Stimulated activated effector memory CD8-positive, alpha-beta T cell treated with anti-CD3 and anti-CD28 coated beads, Interleukin-12 subunit alpha, Interleukin-12 subunit beta, amount 100 ng/mL, for 72 hours (primary cell): ENCODE measurements around the gene ZSCAN5C.
"Not testable (repeated sequence)": the region's sequence is repeated elsewhere in the genome, so short reads cannot be mapped to it uniquely, and the experiment has no call there.

ENCODE experiments used
- ATAC-seq: fragments of 150-1000 bp; cut with Tn5 transposase; 2 replicates; pipeline ENCODE4 v1.10.0; 2021
- DNase-seq, 2 donors: peaks; one replicate each; pipeline ENCODE4 v3.0.0; 2021 to 2022; ENCODE audit warnings: low spot score in 2 of 2
- H3K27ac Mint-ChIP-seq: one replicate; pipeline ENCODE4 v1.8.0; 2022; ENCODE audit warnings: mild to moderate bottlenecking, mixed read lengths
- H3K36me3 Mint-ChIP-seq: one replicate; pipeline ENCODE4 v1.8.0; 2022; ENCODE audit warnings: mild to moderate bottlenecking, mixed read lengths
- H3K4me1 Mint-ChIP-seq: one replicate; pipeline ENCODE4 v1.8.0; 2022; ENCODE audit warnings: mixed read lengths
- H3K4me3 Mint-ChIP-seq: one replicate; pipeline ENCODE4 v1.8.0; 2022; ENCODE audit warnings: mild to moderate bottlenecking, mixed read lengths
- H3K9me3 Mint-ChIP-seq: one replicate; pipeline ENCODE4 v1.8.0; 2022; ENCODE audit warnings: mixed read lengths

Gene ZSCAN5C

DNA sequence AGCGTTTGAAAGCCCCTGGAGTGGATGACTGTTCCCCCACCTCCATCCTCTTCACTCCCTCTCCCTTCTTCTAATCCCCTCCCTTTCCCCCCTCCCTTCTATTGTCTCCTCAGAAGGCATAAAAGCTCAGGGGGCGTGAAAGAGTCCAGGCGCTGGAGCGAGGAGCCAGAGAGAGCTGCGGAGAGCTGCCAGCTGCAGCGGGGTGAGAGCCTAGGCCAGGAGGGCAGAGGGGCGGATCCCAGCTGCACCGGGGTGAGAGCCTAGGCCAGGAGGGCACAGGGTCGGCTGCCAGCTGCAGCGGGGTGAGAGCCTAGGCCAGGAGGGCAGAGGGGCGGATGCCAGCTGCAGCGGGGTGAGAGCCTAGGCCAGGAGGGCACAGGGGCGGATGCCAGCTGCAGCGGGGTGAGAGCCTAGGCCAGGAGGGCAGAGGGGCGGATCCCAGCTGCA lies 26.2 kb upstream of the ZSCAN5C start, which contains the start of gene GALP:
Gene GALP (plus strand): TSS at position 148 of the 447 bp plus-strand sequence. CDS start 1,101 bp downstream, outside the sequence.
- H3K4me3 Mint-ChIP-seq, ATAC-seq, H3K9me3 Mint-ChIP-seq, H3K36me3 Mint-ChIP-seq, H3K27ac Mint-ChIP-seq, H3K4me1 Mint-ChIP-seq, DNase-seq: not testable (repeated sequence)

GRCh38 chr19:56176310-56176709 lies 25.8 kb upstream of the ZSCAN5C start:
- not testable (repeated sequence) for DNase-seq, H3K4me3 Mint-ChIP-seq, H3K4me1 Mint-ChIP-seq, ATAC-seq, H3K36me3 Mint-ChIP-seq, H3K9me3 Mint-ChIP-seq, H3K27ac Mint-ChIP-seq

GRCh38 chr19:56176881-56177280 lies 25.2 kb upstream of the ZSCAN5C start:
- Mint-ChIP-seq H3K9me3 (no peaks in the 10 kb centered on the region), H3K27ac (no peak overlapping the region), H3K36me3 (no peaks in the 10 kb centered on the region), H3K4me3 (no peak overlapping the region), H3K4me1 (peaks cover 2% of the 10 kb centered on the region)
- no peak for DNase-seq
- ATAC-seq = no peak

DNA sequence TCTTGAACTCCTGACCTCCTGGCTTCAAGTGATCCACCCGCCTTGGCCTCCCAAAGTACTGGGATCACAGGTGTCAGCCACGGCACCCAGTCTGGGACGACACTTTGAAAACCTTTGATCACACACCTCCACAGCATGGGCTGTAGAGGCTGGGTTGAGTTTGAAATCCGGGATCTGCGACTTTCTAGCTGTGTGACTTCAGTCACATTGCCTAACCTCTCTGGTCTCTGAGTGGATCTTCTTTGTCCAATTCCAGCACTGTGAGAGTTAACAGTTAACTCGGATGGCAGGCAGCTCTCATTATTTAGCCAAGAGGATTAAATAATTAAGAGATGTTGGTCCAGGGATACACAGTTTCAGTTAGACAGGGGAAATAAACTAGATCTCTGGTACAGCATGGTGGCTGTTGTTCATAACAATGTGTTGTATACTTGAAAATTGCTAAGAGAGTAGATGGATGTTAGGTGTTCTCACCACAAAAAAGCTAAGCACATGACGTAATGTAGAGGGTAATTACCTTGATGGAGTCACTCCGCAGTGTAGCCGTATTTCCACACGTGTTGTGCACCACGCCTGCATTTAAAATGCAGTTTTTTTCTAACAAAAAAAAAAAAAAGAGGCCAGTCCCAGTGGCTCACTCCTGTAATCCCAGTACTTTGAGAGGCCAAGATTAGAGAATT lies 24.4 kb upstream of the ZSCAN5C start:
- no peak for ATAC-seq
- Mint-ChIP-seq H3K4me3 (no peak overlapping the region), H3K9me3 (no peaks in the 10 kb centered on the region), H3K27ac (no peak overlapping the region), H3K4me1 (no peaks in the 10 kb centered on the region), H3K36me3 (no peaks in the 10 kb centered on the region)
- DNase-seq = no peak

DNA sequence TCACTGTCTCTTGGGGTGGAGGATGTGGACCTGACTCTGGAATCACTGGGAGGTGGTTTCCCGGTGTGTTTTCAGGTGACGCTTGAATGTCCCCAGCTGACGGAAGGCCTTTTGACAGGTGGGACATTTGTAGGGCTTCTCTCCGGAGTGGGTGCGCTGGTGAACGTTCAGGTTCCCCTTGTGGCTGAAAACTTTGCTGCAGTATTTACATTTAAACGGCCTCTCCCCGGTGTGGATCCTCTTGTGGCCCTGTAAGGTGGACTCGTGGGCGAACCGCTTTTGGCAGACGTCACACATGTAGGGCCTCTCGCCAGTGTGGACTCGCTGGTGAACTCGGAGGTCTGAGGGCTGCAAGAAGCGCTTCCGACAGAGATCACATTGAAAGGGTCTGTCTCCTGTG lies 12.3 kb upstream of the ZSCAN5C start:
- ATAC-seq (no peak), DNase-seq (no peak)
- no peaks in the 10 kb centered on the region for H3K36me3 Mint-ChIP-seq
- H3K4me1 Mint-ChIP-seq = no peaks in the 10 kb centered on the region
- no peak overlapping the region for H3K4me3 Mint-ChIP-seq
- H3K27ac Mint-ChIP-seq = no peak overlapping the region
- H3K9me3 Mint-ChIP-seq = no peaks in the 10 kb centered on the region

DNA sequence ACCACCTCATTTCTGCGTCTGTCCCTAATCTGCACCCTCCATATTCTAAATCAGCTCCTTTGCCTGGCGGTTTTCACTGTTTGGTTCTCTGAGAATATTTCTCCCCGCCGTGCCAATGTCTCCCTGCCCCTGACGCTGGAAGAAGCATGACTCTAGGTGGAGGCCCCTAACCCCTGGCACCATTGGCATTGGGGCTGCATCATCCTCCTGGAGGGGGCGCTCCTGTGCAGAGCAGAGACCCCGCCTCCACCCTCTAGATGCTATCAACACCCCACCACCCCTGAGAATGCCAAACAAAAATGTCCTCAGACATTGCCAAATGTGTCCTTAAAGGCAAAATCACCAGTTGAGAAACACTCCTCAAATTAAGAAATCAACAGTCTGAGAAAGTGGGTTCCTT lies 11.0 kb upstream of the ZSCAN5C start:
- H3K27ac Mint-ChIP-seq = no peak overlapping the region
- no peaks in the 10 kb centered on the region for H3K36me3 Mint-ChIP-seq
- no peak for ATAC-seq
- no peaks in the 10 kb centered on the region for H3K4me1 Mint-ChIP-seq
- H3K9me3 Mint-ChIP-seq = no peaks in the 10 kb centered on the region
- DNase-seq = no peak
- H3K4me3 Mint-ChIP-seq = no peak overlapping the region

DNA sequence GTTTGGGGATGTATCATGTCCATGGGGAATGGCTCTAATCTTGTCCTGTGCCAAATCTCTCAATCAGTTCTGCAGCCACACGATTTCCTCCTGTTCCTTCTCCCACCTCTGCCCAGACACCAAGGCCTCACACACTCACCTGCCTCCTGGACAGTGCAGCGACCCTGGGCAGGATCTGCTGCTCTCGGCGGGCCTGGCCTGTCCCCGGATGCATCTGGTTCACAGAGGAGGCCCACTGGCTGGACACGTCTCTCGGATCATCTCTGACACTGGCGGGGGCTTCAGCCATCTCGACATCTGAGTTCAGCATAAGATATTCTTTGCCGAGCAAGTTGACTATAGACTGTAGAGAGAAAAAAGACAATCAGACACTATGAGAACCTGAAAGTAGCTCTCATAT lies 10.4 kb upstream of the ZSCAN5C start:
- Mint-ChIP-seq H3K4me3 (no peak overlapping the region), H3K9me3 (no peaks in the 10 kb centered on the region), H3K4me1 (no peaks in the 10 kb centered on the region), H3K27ac (no peak overlapping the region), H3K36me3 (no peaks in the 10 kb centered on the region)
- ATAC-seq = no peak
- DNase-seq = no peak

GRCh38 chr19:56193981-56194640 lies 8.0 kb upstream of the ZSCAN5C start:
- ATAC-seq (no peak), DNase-seq (no peak)
- Mint-ChIP-seq H3K27ac (no peak overlapping the region), H3K4me3 (no peak overlapping the region), H3K9me3 (no peaks in the 10 kb centered on the region), H3K4me1 (no peaks in the 10 kb centered on the region), H3K36me3 (no peaks in the 10 kb centered on the region)

- not testable (repeated sequence) for H3K9me3 Mint-ChIP-seq, H3K36me3 Mint-ChIP-seq, H3K4me1 Mint-ChIP-seq
These were observed 4.4 kb upstream of the ZSCAN5C start, which contains the start of gene ZSCAN5B for GRCh38 chr19:56197646-56198045. Gene ZSCAN5B (minus strand): TSS chr19:56197783. CDS start chr19:56193052, 4,731 bp downstream.

GRCh38 chr19:56199687-56200086 lies 2.4 kb upstream of the ZSCAN5C start:
- no peak for DNase-seq
- no peak for ATAC-seq
- no peaks in the 10 kb centered on the region for H3K9me3 Mint-ChIP-seq

More at GRCh38 chr19:56197646-56198045, 4.4 kb upstream of the ZSCAN5C start, which contains the start of gene ZSCAN5B:
- H3K4me3 Mint-ChIP-seq, H3K27ac Mint-ChIP-seq, ATAC-seq, DNase-seq: not testable (repeated sequence)

DNA sequence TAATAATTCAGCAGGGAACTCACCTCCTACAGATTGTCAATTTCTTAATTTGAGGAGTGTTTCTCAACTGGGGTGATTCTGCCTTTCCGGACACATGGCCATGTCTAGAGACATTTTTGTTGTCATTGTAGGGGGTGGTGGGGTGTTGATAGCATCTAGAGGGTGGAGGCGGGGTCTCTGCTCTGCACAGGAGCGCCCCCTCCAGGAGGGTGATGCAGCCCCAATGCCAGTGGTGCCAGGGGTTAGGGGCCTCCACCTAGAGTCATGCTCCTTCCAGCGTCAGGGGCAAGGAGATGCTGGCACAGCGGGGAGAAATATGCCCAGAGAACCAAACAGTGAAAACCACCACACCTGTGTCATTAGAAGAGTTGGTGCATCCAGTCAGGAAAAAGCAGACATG lies 5.5 kb downstream of the ZSCAN5C start:
- not testable (repeated sequence) for H3K9me3 Mint-ChIP-seq, H3K27ac Mint-ChIP-seq, ATAC-seq, DNase-seq, H3K36me3 Mint-ChIP-seq, H3K4me3 Mint-ChIP-seq, H3K4me1 Mint-ChIP-seq

More at GRCh38 chr19:56199687-56200086, 2.4 kb upstream of the ZSCAN5C start:
- Mint-ChIP-seq H3K4me3 (no peak overlapping the region), H3K4me1 (no peaks in the 10 kb centered on the region), H3K36me3 (no peaks in the 10 kb centered on the region), H3K27ac (no peak overlapping the region)

- Mint-ChIP-seq H3K4me3 (no peak overlapping the region), H3K27ac (no peak overlapping the region), H3K9me3 (no peaks in the 10 kb centered on the region), H3K4me1 (no peaks in the 10 kb centered on the region), H3K36me3 (no peaks in the 10 kb centered on the region)
- ATAC-seq (no peak), DNase-seq (no peak)
These were observed 7.0 kb downstream of the ZSCAN5C start for GRCh38 chr19:56209091-56209490.

DNA sequence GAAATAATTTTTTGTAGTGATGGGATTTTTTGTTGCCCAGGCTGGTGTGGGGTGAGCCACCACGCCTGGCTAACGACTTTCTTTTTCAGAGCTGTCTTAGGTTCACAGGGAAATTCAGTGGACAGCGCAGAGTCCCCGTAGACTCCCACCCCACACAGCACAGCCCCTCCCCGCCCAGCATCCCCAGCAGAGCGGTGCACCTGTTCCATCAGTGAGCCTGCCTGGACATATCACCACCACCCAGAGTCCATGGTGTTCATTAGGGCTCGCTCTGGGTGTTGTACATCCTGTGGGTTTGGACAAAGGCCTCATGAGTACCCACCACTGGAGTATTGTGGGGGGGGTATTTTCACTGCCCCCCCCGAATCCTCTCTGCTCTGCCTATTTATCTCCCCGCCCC lies 8.0 kb downstream of the ZSCAN5C start:
- H3K36me3 Mint-ChIP-seq, DNase-seq, ATAC-seq, H3K27ac Mint-ChIP-seq, H3K4me1 Mint-ChIP-seq, H3K4me3 Mint-ChIP-seq, H3K9me3 Mint-ChIP-seq: not testable (repeated sequence)

- H3K27ac Mint-ChIP-seq = no peak overlapping the region
- H3K4me1 Mint-ChIP-seq = no peaks in the 10 kb centered on the region
- no peaks in the 10 kb centered on the region for H3K36me3 Mint-ChIP-seq
- ATAC-seq = no peak
- H3K9me3 Mint-ChIP-seq = no peaks in the 10 kb centered on the region
- H3K4me3 Mint-ChIP-seq = no peak overlapping the region
- DNase-seq = no peak
These were observed 9.6 kb downstream of the ZSCAN5C start for GRCh38 chr19:56211718-56212117.

DNA sequence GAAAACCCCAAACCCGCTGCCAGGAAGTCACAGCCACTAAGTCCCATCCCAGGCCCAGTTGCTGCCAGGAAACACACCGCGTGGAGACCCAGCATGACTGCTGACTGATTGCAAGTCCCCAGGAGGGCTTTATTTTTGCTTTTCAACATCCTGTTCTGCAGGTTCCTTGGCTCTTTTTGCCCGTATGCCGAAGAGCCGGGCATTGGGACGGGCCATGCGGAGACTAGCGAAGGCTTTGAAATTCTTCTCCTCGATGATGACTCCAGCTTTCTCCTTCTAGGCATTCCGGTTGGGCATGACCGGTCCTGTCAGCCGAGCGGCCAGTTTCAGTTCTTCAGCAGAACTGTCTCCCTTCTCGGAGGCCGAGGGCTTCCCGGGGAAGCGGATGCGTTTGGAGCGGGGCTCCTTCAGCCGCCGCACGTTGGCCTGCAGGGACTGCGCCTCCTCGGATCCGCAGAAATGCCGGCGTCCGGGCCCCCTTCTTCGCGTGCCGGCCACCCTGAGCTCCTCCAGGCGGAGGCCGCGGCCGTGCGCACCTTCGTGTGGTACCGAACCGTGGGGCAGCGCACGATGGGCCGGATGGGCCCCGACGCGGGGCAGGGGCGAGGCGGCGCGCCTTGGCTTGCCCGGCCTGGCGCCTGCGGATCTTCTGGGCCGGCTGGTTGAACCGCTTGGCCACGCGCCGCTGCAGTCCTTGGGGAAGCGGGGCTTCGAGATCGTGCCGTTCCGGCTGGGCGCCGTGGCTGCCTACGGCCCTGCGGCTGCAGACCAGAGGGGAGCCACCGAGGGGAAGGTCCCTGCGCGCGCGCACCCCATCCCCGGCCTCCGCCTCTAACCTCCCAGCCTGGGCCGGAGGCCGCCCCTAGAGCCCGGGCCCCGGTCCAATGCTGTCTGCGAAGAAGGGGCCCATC lies 15.2 kb downstream of the ZSCAN5C start:
- ATAC-seq = no peak
- Mint-ChIP-seq H3K36me3 (peaks cover 10% of the 10 kb centered on the region), H3K27ac (no peak overlapping the region), H3K4me3 (no peak overlapping the region), H3K9me3 (no peaks in the 10 kb centered on the region), H3K4me1 (no peaks in the 10 kb centered on the region)
- no peak for DNase-seq
